A549 (cell line): Measurements from ENCODE around the gene FASLG. TPM values are rescaled to one million over a fixed set of nuclear protein-coding genes. Genes with fewer than 3 reads are reported as not detected.

Experiments used
- ATAC-seq, 2 experiments: fragments of 200-7000 bp in 1 of 2; fragments of >200 bp in 1 of 2; cut with Nextera tagmentation in 1 of 2; cut with Tn5 transposase in 1 of 2; 3 replicates each; pipeline versions ENCODE4 v1.8.0 to v1.9.1; 2018 to 2020; ENCODE audit warnings: mild to moderate bottlenecking in 1 of 2, moderate library complexity in 1 of 2
- CTCF ChIA-PET: fragments of 300-600 bp; sonication (Branson Sonifier 250); formaldehyde crosslinking; extraction: SDS; loops from one replicate; lab custom pipeline; 2021; ENCODE audit warnings: antibody characterized with exemption, inconsistent platforms; lab: Yijun Ruan, JAX
- POLR2A ChIA-PET: fragments of 350-600 bp; formaldehyde crosslinking; extraction: SDS; loops from one replicate; lab custom pipeline; 2021; ENCODE audit warnings: antibody characterized with exemption, inconsistent platforms; lab: Yijun Ruan, JAX
- DNase-seq, 2 experiments: peaks; one replicate each; pipeline versions ENCODE4 v3.0.0 to v3.0.0-alpha.2; 2011 to 2016; ENCODE audit warnings: low read depth in 1 of 2, low spot score in 1 of 2
- FAIRE-seq: peaks from 2 replicates; lab custom pipeline; 2011; peaks lifted over from hg19 to GRCh38; lab: Jason Lieb, UNC
- H3K27ac ChIP-seq, 2 experiments: fragments of >200 bp; sonication (Bioruptor Twin); formaldehyde crosslinking; 3 replicates each; pipeline ENCODE4 v1.5.1; 2016 to 2017
- H3K4me1 ChIP-seq: fragments of >200 bp; sonication (Bioruptor Twin); formaldehyde crosslinking; 3 replicates; pipeline ENCODE4 v1.6.1; 2016
- H3K4me2 ChIP-seq: fragments of >200 bp; sonication (Bioruptor Twin); formaldehyde crosslinking; 3 replicates; pipeline ENCODE4 v1.6.1; 2016
- H3K4me3 ChIP-seq: fragments of >200 bp; sonication (Bioruptor Twin); formaldehyde crosslinking; 3 replicates; pipeline ENCODE4 v1.5.1; 2016
- H3K9me3 ChIP-seq: fragments of >200 bp; sonication (Bioruptor Twin); formaldehyde crosslinking; 3 replicates; pipeline ENCODE4 v1.6.1; 2016
- ATOH8 ChIP-seq: fragments of 250-450 bp; sonication (Bioruptor Pico); IDR thresholded peaks from 2 replicates; pipeline ENCODE4 v1.5.0; 2020; ENCODE audit warnings: low read depth, mild to moderate bottlenecking, moderate library complexity
- CBX2 ChIP-seq: fragments of 200-600 bp; sonication (generic); IDR thresholded peaks from 2 replicates; pipeline ENCODE4 v1.6.1; 2016; ENCODE audit warnings: low read depth, mild to moderate bottlenecking, borderline replicate concordance
- CEBPB ChIP-seq, 2 experiments: fragments of >200 bp in 1 of 2; sonication (Bioruptor Twin) in 1 of 2; formaldehyde crosslinking in 1 of 2; IDR thresholded peaks; 2 replicates each; pipeline ENCODE4 v1.6.1; 2012 to 2016
- EHF ChIP-seq: fragments of 250-450 bp; sonication (Bioruptor Pico); IDR thresholded peaks from 2 replicates; pipeline ENCODE4 v1.5.0; 2020; ENCODE audit warnings: mild to moderate bottlenecking
- EHMT2 ChIP-seq: fragments of 200-600 bp; sonication (generic); IDR thresholded peaks from 2 replicates; pipeline ENCODE4 v1.6.1; 2016; ENCODE audit warnings: antibody characterized with exemption, low read depth, mild to moderate bottlenecking, moderate library complexity
- EP300 ChIP-seq, 2 experiments: fragments of >200 bp; sonication (Bioruptor Twin); formaldehyde crosslinking; IDR thresholded peaks; 2 replicates in 1 of 2; 3 replicates in 1 of 2; pipeline ENCODE4 v1.6.1; 2016 to 2017
- ESRRA ChIP-seq: fragments of 150-350 bp; IDR thresholded peaks from 2 replicates; pipeline ENCODE4 v1.6.1; 2014; ENCODE audit warnings: mild to moderate bottlenecking, low read length, borderline replicate concordance
- FOSB ChIP-seq: fragments of 250-450 bp; sonication (Bioruptor Pico); IDR thresholded peaks from 2 replicates; pipeline ENCODE4 v1.5.0; 2020; ENCODE audit warnings: mild to moderate bottlenecking, moderate library complexity
- FOSL2 ChIP-seq, 2 experiments: fragments of 450-650 bp in 1 of 2; fragments of >200 bp in 1 of 2; sonication (Bioruptor Twin) in 1 of 2; formaldehyde crosslinking; IDR thresholded peaks; 2 replicates each; pipeline versions ENCODE4 v1.5.0 to v1.6.1; 2016 to 2020; ENCODE audit warnings: mild to moderate bottlenecking in 1 of 2, moderate library complexity in 1 of 2
- GATA3 ChIP-seq: IDR thresholded peaks from 2 replicates; pipeline ENCODE4 v1.6.1; 2012; ENCODE audit warnings: borderline replicate concordance
- HDAC2 ChIP-seq: fragments of 200-600 bp; sonication (generic); IDR thresholded peaks from 2 replicates; pipeline ENCODE4 v1.6.1; 2016
- HEYL ChIP-seq: fragments of 250-450 bp; sonication (Bioruptor Pico); IDR thresholded peaks from 2 replicates; pipeline ENCODE4 v1.8.0; 2021; ENCODE audit warnings: mild to moderate bottlenecking, moderate library complexity
- HOXA7 ChIP-seq: fragments of 250-450 bp; sonication (Bioruptor Pico); IDR thresholded peaks from 2 replicates; pipeline ENCODE4 v1.5.0; 2020; ENCODE audit warnings: mild to moderate bottlenecking, moderate library complexity
- JUNB ChIP-seq: fragments of >200 bp; sonication (Bioruptor Twin); formaldehyde crosslinking; IDR thresholded peaks from 2 replicates; pipeline ENCODE4 v1.6.1; 2016
- KDM1A ChIP-seq: fragments of 200-600 bp; sonication (generic); IDR thresholded peaks from 2 replicates; pipeline ENCODE4 v1.6.1; 2016; ENCODE audit warnings: low read depth, mild to moderate bottlenecking
- MAFK ChIP-seq: fragments of 450-650 bp; IDR thresholded peaks from 2 replicates; pipeline ENCODE4 v1.6.1; 2014; ENCODE audit not compliant: partially characterized antibody
- POLR2A ChIP-seq: IDR thresholded peaks from 2 replicates; pipeline ENCODE4 v1.6.1; 2012; ENCODE audit warnings: mild to moderate bottlenecking, low read length
- RFX5 ChIP-seq: fragments of 450-650 bp; IDR thresholded peaks from 2 replicates; pipeline ENCODE4 v1.7.1; 2014; ENCODE audit warnings: antibody characterized with exemption, mild to moderate bottlenecking, moderate library complexity
- SREBF2 ChIP-seq: fragments of 450-650 bp; IDR thresholded peaks from 2 replicates; pipeline ENCODE4 v1.6.1; 2014; ENCODE audit warnings: mild to moderate bottlenecking, moderate library complexity
- ZC3H11A ChIP-seq: fragments of 450-650 bp; IDR thresholded peaks from 2 replicates; pipeline ENCODE4 v1.6.1; 2014; ENCODE audit warnings: antibody characterized with exemption, mild to moderate bottlenecking
- ZSCAN20 ChIP-seq: fragments of 250-450 bp; sonication (Bioruptor Pico); IDR thresholded peaks from 2 replicates; pipeline ENCODE4 v1.8.0; 2022; ENCODE audit warnings: mild to moderate bottlenecking, moderate library complexity
- WGBS: methylation state at CpG from one replicate; pipeline ENCODE4 v1.1.6; 2017; ENCODE audit errors: missing lambda C conversion rate; 5-methylcytosine and 5-hydroxymethylcytosine counted together
- polyA plus RNA-seq, 4 experiments: library from polyadenylated mRNA; depleted of rRNA in 3 of 4; stranded (reverse); fragments of >200 nt; fragmentation: RNase III in 1 of 4; extraction: RNeasy Plus Mini Kit Qiagen cat#74134 plus additional on column Dnase treatment in 1 of 4; gene quantifications; 2 replicates in 3 of 4; 3 replicates in 1 of 4; pipeline ENCODE4 v1.2.3, GENCODE V29; 2011 to 2017

Gene FASLG
- polyA plus RNA-seq, 2 of the 4 experiments (the other 2 are of a cell fraction), result not detected

- peak in 1 of 2 experiments; percentile 48; a peak in 1 of 6 replicates for ATAC-seq
- Histone ChIP-seq H3K4me3 (no peak overlapping the region), H3K27ac (no peak overlapping the region), H3K9me3 (no peaks in the 10 kb centered on the region), H3K4me2 (no peak overlapping the region), H3K4me1 (peaks cover 25% of the 10 kb centered on the region)
- CTCF ChIA-PET, result interaction anchor here (0.8 kb wide), 1 partner anchor 11 kb away, joined by 3 read pairs; no protein-coding TSS in a partner anchor
- FAIRE-seq, result no peak
- WGBS, result 49% methylated on average over 5 of the region's 5 CpGs
- POLR2A ChIA-PET, result no interaction called here
- peak in 1 of 2 experiments; percentile 31 for DNase-seq
- TF ChIP-seq ATOH8 (CRISPR knock-in tag), result no peak
- no peak for TF ChIP-seq EHMT2
- no peak for TF ChIP-seq HOXA7 (CRISPR knock-in tag)
- no peak for TF ChIP-seq SREBF2
- TF ChIP-seq FOSL2 (IDR thresholded peaks at IDR 0.05), result no peak
- no peak for TF ChIP-seq FOSL2 (CRISPR knock-in tag; IDR thresholded peaks at IDR 0.05)
- no peak for TF ChIP-seq GATA3
Measured at GRCh38 chr1:172653015-172653709, 5.7 kb upstream of the FASLG start.

- 47% methylated on average over 2 of the region's 2 CpGs for WGBS
- Histone ChIP-seq H3K27ac (peak overlapping the region; percentile 41 to 67; a peak in 5 of 6 replicates), H3K4me1 (peaks cover 27% of the 10 kb centered on the region), H3K4me3 (no peak overlapping the region), H3K4me2 (peak overlapping the region; percentile 50), H3K9me3 (no peaks in the 10 kb centered on the region)
- peak; percentile 28 to 41 for DNase-seq
- ATAC-seq, result peak; percentile 74 to 83; a peak in 5 of 6 replicates
- CTCF ChIA-PET, result interaction anchor here (1.0 kb wide), 1 partner anchor 13 kb away, joined by 3 read pairs; no protein-coding TSS in a partner anchor
- POLR2A ChIA-PET, result no interaction called here
- TF ChIP-seq MAFK (peak; percentile 20), HEYL (CRISPR knock-in tag) (no peak)
- FAIRE-seq, result no peak
Measured at GRCh38 chr1:172654535-172654934, 4.4 kb upstream of the FASLG start.

- POLR2A ChIA-PET, result no interaction called here
- FAIRE-seq (no peak), ATAC-seq (no peak)
- H3K27ac ChIP-seq, result no peak overlapping the region
- 75% methylated on average over 6 of the region's 6 CpGs for WGBS
- H3K4me1 ChIP-seq, result peaks cover 27% of the 10 kb centered on the region
- TF ChIP-seq HOXA7 (CRISPR knock-in tag), result no peak
- TF ChIP-seq POLR2A, result no peak
- no peak for TF ChIP-seq RFX5
- no peak for TF ChIP-seq CBX2
- no peak for TF ChIP-seq ZSCAN20 (CRISPR knock-in tag)
- TF ChIP-seq CEBPB (IDR thresholded peaks at IDR 0.05), result no peak
- TF ChIP-seq HEYL (CRISPR knock-in tag), result no peak
- TF ChIP-seq JUNB, result no peak
- TF ChIP-seq EHF (CRISPR knock-in tag), result no peak
- TF ChIP-seq FOSL2 (IDR thresholded peaks at IDR 0.05), result no peak
- TF ChIP-seq FOSL2 (CRISPR knock-in tag; IDR thresholded peaks at IDR 0.05), result no peak
- TF ChIP-seq ZC3H11A, result no peak
- TF ChIP-seq GATA3, result no peak
- no peak for TF ChIP-seq FOSB (CRISPR knock-in tag)
- no peak for TF ChIP-seq HDAC2
- TF ChIP-seq EP300 (IDR thresholded peaks at IDR 0.05), result no peak
- TF ChIP-seq KDM1A, result no peak
- no peak for TF ChIP-seq MAFK
- no peak for TF ChIP-seq ATOH8 (CRISPR knock-in tag)
- no peak for TF ChIP-seq ESRRA
- TF ChIP-seq, all 56 proteins: peak for 0
- Histone ChIP-seq H3K9me3 (no peaks in the 10 kb centered on the region), H3K4me3 (no peak overlapping the region), H3K4me2 (no peak overlapping the region)
- DNase-seq, result no peak
- CTCF ChIA-PET, result interaction anchor here (0.8 kb wide), 1 partner anchor 81 kb away, joined by 3 read pairs; no protein-coding TSS in a partner anchor
Measured at GRCh38 chr1:172656576-172656975, 2.3 kb upstream of the FASLG start.
